ENCODE measurements around the gene EDRF1.

EDRF1 gene

DNA sequence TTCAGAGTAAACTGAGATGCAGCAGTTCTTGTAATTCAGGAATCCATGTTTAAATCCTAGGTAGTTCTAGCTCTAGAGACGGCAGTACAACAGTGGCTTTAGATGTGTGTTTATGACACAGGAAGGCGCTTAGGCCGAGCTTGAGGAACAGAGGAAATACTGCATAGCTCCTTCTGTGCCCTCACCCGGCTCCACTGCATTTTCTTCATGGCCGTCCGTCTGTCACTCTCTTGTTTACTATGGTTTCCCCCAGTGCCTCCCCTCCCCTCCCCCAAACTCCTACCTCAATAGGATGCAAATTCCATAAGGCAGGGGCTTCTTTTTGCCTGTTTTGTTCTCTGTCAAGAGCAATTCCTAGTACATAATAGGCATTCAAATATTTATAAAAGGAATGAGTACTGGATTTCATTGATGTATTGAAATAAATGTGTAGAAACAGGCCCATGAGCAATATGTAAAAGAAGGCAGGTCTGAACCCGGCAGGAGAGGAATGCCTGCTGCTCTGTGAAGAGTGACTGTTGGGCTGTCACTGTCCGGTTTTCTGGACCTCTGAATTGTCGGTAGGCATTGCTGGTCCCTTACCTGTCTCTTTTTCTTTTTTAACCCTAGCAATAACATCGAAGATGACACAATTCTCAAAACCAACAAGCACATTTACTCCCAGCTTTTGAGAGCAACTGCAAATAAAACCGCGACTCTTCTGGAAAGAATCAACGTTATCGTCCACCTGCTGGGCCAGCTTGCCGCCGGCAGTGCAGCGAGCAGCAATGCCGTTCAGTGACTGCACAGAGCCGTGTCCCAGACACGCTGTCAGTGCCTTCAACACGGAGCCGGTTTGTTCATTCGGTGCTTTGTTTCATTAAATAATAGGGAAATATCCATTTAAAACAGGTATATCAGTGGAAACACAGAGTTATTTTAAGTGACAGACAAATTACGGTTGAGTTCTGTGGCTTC is 43.5 kb downstream of the EDRF1 start:
- TF ChIP-seq CTCF (IDR thresholded peaks at IDR 0.05; ENCODE audit: low read depth, low read length): no peak
- peaks cover 52% of the 10 kb centered on the region for H3K36me3 ChIP-seq
- H3K9me3 ChIP-seq (ENCODE audit: severe bottlenecking): no peaks in the 10 kb centered on the region
- H3K27me3 ChIP-seq (ENCODE audit: insufficient read depth, low read depth, severe bottlenecking): no peaks in the 10 kb centered on the region
- no peak overlapping the region for H3K27ac ChIP-seq
- no peak for DNase-seq
- no peak overlapping the region for H3K4me3 ChIP-seq (ENCODE audit: low read depth, low read length)

GRCh38 chr10:125765835-125766234 is 46.3 kb downstream of the EDRF1 start:
- peaks cover 32% of the 10 kb centered on the region for H3K36me3 ChIP-seq
- H3K4me3 ChIP-seq (ENCODE audit: low read depth, low read length): no peak overlapping the region
- DNase-seq: no peak
- no peaks in the 10 kb centered on the region for H3K27me3 ChIP-seq (ENCODE audit: insufficient read depth, low read depth, severe bottlenecking)
- H3K9me3 ChIP-seq (ENCODE audit: severe bottlenecking): no peaks in the 10 kb centered on the region
- no peak for TF ChIP-seq CTCF (IDR thresholded peaks at IDR 0.05; ENCODE audit: low read depth, low read length)
- no peak overlapping the region for H3K27ac ChIP-seq

DNA sequence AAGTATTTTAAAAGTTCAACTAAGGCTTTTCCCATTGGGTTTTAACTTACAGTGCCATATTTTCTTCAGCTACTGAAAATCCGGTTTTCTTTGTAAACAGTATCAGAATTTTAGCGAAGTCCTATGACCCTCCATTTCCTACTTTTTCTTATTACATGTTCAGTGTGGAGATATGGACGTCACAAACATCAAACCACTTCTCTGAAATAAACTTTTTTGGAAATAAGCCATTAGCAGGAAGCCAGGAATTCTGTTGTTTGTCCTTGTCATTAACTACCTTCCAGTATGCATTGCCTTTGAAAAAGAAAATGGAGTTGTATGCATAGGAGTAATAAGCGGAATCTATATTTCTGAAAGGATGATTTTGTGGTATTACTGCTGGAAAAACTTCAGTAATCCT is 47.0 kb downstream of the EDRF1 start:
- no peak overlapping the region for H3K4me3 ChIP-seq (ENCODE audit: low read depth, low read length)
- H3K27me3 ChIP-seq (ENCODE audit: insufficient read depth, low read depth, severe bottlenecking): no peaks in the 10 kb centered on the region
- no peak for TF ChIP-seq CTCF (IDR thresholded peaks at IDR 0.05; ENCODE audit: low read depth, low read length)
- peaks cover 27% of the 10 kb centered on the region for H3K36me3 ChIP-seq
- H3K27ac ChIP-seq: no peak overlapping the region
- no peaks in the 10 kb centered on the region for H3K9me3 ChIP-seq (ENCODE audit: severe bottlenecking)
- no peak for DNase-seq

DNA sequence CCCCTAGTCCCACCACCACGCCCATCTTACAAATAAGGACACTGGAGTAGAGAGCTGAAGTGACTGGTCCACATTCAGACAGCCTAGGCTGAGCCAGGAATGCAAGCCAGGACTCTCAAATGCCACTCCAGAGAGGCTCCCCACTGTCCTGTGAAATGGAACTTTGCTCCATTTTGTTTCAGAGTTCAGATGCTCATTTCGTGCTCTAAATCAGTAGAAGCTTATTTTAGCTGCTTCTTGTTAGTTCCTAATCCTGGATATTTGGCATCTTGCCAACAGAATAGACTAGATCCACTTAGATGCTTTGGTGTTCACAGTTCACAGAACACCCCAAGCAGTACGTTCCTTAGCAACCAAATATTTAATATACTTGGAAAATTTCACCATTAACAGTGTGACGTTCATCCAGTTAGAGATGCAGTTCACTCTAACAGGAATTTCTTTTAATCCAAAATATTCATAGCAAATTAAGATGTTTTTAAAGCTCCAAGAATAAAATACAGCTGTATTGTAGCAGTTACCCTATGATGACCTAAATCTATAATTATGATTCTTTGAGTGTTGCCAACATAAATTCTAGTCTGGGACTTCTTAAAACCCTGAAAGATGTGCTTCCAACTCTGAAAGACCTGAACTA is 48.8 kb downstream of the EDRF1 start:
- Histone ChIP-seq H3K4me3 (ENCODE audit: low read depth, low read length) (no peak overlapping the region), H3K27me3 (ENCODE audit: insufficient read depth, low read depth, severe bottlenecking) (no peaks in the 10 kb centered on the region), H3K36me3 (peaks cover 23% of the 10 kb centered on the region), H3K27ac (no peak overlapping the region), H3K9me3 (ENCODE audit: severe bottlenecking) (no peaks in the 10 kb centered on the region)
- no peak for TF ChIP-seq CTCF (IDR thresholded peaks at IDR 0.05; ENCODE audit: low read depth, low read length)
- DNase-seq: no peak

DNA sequence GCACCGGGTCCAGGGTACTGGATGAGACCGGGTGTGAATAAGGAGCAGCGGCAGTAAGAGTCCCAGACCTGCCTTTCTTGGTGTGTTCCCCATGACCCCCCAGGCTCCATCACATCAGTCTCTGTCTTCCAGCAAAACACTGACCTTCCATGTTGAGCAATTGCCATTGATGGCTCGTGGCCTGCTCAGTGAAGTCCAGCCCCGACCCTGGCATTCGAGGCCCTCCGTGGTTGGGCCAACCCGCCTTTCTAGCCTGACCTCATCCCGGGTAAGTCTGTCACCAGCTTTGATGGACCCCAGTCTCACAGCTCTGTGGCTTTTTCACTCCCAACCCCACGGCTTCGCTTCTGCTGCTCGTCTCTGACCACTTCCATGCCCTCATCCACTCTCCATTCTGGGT is 49.7 kb downstream of the EDRF1 start:
- H3K4me3 ChIP-seq (ENCODE audit: low read depth, low read length): no peak overlapping the region
- no peaks in the 10 kb centered on the region for H3K27me3 ChIP-seq (ENCODE audit: insufficient read depth, low read depth, severe bottlenecking)
- no peak overlapping the region for H3K27ac ChIP-seq
- H3K9me3 ChIP-seq (ENCODE audit: severe bottlenecking): no peaks in the 10 kb centered on the region
- DNase-seq: no peak
- peaks cover 15% of the 10 kb centered on the region for H3K36me3 ChIP-seq
- TF ChIP-seq CTCF (IDR thresholded peaks at IDR 0.05; ENCODE audit: low read depth, low read length): no peak

All from WERI-Rb-1 (cell line).